ENCODE data around the gene RYR2.
"Not testable (repeated sequence)": the region's sequence is repeated elsewhere in the genome, so short reads cannot be mapped to it uniquely, and the experiment has no call there.

RYR2 gene

GRCh38 chr1:237258871-237259270 lies 216.9 kb downstream of the RYR2 start:
- Mint-ChIP-seq H3K27ac (no peak overlapping the region), H3K36me3 (ENCODE audit: low read depth) (no peaks in the 10 kb centered on the region), H3K4me1 (no peaks in the 10 kb centered on the region), H3K27me3 (ENCODE audit: low read depth, poor library complexity) (no peaks in the 10 kb centered on the region), H3K9me3 (no peaks in the 10 kb centered on the region), H3K4me3 (no peak overlapping the region)
- DNase-seq: no peak
- no peak for TF ChIP-seq CTCF (IDR thresholded peaks at IDR 0.05)

- Mint-ChIP-seq H3K4me3 (no peak overlapping the region), H3K27ac (no peak overlapping the region), H3K4me1 (no peaks in the 10 kb centered on the region), H3K27me3 (ENCODE audit: low read depth, poor library complexity) (no peaks in the 10 kb centered on the region), H3K9me3 (no peaks in the 10 kb centered on the region), H3K36me3 (ENCODE audit: low read depth) (no peaks in the 10 kb centered on the region)
- TF ChIP-seq CTCF (IDR thresholded peaks at IDR 0.05): no peak
- no peak for DNase-seq
Measured at GRCh38 chr1:237261198-237261597, 219.2 kb downstream of the RYR2 start.

- Mint-ChIP-seq H3K9me3 (no peaks in the 10 kb centered on the region), H3K4me3 (no peak overlapping the region), H3K36me3 (ENCODE audit: low read depth) (no peaks in the 10 kb centered on the region), H3K27ac (no peak overlapping the region), H3K4me1 (no peaks in the 10 kb centered on the region), H3K27me3 (ENCODE audit: low read depth, poor library complexity) (no peaks in the 10 kb centered on the region)
- no peak for DNase-seq
- no peak for TF ChIP-seq CTCF (IDR thresholded peaks at IDR 0.05)
Measured at GRCh38 chr1:237267743-237268142, 225.8 kb downstream of the RYR2 start.

GRCh38 chr1:237269938-237270337 lies 228.0 kb downstream of the RYR2 start:
- H3K4me1 Mint-ChIP-seq: no peaks in the 10 kb centered on the region

GRCh38 chr1:237270353-237270752 lies 228.4 kb downstream of the RYR2 start:
- no peak for TF ChIP-seq CTCF (IDR thresholded peaks at IDR 0.05)
- H3K4me3 Mint-ChIP-seq: no peak overlapping the region
- no peaks in the 10 kb centered on the region for H3K27me3 Mint-ChIP-seq (ENCODE audit: low read depth, poor library complexity)
- H3K36me3 Mint-ChIP-seq (ENCODE audit: low read depth): no peaks in the 10 kb centered on the region
- H3K4me1 Mint-ChIP-seq: no peaks in the 10 kb centered on the region
- DNase-seq: no peak
- no peaks in the 10 kb centered on the region for H3K9me3 Mint-ChIP-seq
- H3K27ac Mint-ChIP-seq: no peak overlapping the region

More at GRCh38 chr1:237269938-237270337, 228.0 kb downstream of the RYR2 start:
- Mint-ChIP-seq H3K27me3 (ENCODE audit: low read depth, poor library complexity) (no peaks in the 10 kb centered on the region), H3K27ac (no peak overlapping the region), H3K9me3 (no peaks in the 10 kb centered on the region), H3K36me3 (ENCODE audit: low read depth) (no peaks in the 10 kb centered on the region), H3K4me3 (no peak overlapping the region)
- TF ChIP-seq CTCF (IDR thresholded peaks at IDR 0.05): no peak
- no peak for DNase-seq

GRCh38 chr1:237277994-237278393 lies 236.0 kb downstream of the RYR2 start:
- not testable (repeated sequence) for DNase-seq; H3K9me3 Mint-ChIP-seq; H3K4me3 Mint-ChIP-seq; H3K27me3 Mint-ChIP-seq (ENCODE audit: low read depth, poor library complexity); H3K4me1 Mint-ChIP-seq; H3K36me3 Mint-ChIP-seq (ENCODE audit: low read depth); H3K27ac Mint-ChIP-seq

All from nephron progenitor cell (in vitro differentiated cells).